ENCODE data around the gene SEC14L1. TPM values are rescaled to one million over a fixed set of nuclear protein-coding genes. Genes with fewer than 3 reads are reported as not detected.

SEC14L1 gene
- polyA plus RNA-seq, 1 experiment: 25.2 TPM

DNA sequence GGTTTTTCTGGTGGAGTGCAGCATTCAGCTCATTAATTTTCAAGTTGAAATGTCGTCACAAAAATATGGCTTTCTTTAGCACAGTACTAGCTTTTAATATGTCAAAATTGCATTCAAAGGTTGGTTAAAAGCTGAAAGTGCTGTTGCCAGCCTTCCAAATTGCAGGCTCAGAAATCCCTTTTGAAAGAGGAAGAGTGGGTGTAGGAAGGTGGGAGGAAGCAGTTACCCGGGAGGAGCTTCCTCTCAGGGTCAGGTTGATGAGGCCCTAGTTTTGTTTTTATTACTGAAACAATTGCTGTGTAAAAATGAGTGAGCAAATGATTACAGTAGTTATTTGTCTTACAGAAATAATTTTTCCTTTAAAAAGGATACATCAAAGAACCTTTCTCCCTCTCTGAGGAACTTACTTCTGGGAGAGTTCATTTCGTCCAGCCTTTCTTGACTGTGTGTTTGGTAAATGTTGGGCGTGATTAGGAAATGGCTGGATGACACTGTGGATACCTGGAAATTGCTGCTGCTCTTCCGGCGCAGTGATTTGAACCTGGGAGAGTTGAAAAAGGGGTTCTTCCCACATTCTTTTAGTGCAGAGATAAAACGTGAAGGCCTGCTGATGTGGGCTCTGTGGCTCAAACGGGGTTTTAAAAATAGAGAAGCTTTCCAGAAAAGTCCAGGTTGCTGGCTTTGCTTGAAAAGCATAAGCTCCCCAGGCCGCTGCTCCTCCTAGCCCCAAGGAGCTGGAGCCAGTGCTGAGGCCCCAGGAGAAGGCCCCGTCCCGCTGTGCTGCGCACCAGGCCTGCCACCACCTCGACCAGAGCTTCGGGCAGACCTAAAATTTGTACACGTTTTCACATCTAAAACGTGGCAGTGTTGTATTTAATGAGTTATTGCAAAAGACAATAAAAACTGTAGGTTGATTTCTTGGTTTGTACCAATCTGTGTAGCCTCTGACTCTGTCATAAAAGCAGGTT lies 41.7 kb downstream of the SEC14L1 start:
- H3K4me3 ChIP-seq (ENCODE audit: low read depth, low read length): no peak overlapping the region
- ChIA-PET CTCF (interaction anchor here (1.0 to 1.8 kb wide), 6 partner anchors 10 to 94 kb away, joined by 3 to 5 read pairs (median 4); no protein-coding TSS in a partner anchor), POLR2A (no interaction called here)
- DNase-seq (ENCODE audit: low read depth): no peak
- TF ChIP-seq, protein P1, sequence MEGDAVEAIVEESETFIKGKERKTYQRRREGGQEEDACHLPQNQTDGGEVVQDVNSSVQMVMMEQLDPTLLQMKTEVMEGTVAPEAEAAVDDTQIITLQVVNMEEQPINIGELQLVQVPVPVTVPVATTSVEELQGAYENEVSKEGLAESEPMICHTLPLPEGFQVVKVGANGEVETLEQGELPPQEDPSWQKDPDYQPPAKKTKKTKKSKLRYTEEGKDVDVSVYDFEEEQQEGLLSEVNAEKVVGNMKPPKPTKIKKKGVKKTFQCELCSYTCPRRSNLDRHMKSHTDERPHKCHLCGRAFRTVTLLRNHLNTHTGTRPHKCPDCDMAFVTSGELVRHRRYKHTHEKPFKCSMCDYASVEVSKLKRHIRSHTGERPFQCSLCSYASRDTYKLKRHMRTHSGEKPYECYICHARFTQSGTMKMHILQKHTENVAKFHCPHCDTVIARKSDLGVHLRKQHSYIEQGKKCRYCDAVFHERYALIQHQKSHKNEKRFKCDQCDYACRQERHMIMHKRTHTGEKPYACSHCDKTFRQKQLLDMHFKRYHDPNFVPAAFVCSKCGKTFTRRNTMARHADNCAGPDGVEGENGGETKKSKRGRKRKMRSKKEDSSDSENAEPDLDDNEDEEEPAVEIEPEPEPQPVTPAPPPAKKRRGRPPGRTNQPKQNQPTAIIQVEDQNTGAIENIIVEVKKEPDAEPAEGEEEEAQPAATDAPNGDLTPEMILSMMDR (IDR thresholded peaks at IDR 0.05; ENCODE audit: insufficient read depth, low read depth, low read length): no peak
- H3K27me3 ChIP-seq (ENCODE audit: control insufficient read depth, insufficient read depth, low read length): no peaks in the 10 kb centered on the region
- no peaks in the 10 kb centered on the region for H3K36me3 ChIP-seq (ENCODE audit: control insufficient read depth, insufficient read depth, low read length)

DNA sequence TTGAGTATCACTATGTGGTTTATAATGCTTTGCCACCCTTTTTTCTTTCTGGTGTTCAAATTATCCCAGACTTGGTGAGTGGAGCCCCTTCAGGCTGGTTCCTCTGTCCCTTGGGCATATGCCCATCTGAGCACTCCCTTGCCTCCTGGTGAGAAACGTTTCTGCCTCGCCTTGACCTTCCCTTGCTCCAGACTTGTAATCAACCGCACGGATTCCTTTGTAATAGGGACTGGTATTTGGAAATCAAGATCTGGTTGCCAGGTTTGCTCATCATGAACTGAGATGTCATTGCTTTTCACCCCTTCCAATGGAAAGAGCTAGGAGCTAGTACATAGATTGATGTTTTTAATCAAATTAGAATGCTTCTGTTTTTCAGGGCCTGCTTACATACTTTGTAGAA lies 43.7 kb downstream of the SEC14L1 start:
- CTCF ChIA-PET: no interaction called here
- TF ChIP-seq, protein P1 (IDR thresholded peaks at IDR 0.05; ENCODE audit: insufficient read depth, low read depth, low read length): no peak
- Histone ChIP-seq H3K27me3 (ENCODE audit: control insufficient read depth, insufficient read depth, low read length) (no peaks in the 10 kb centered on the region), H3K36me3 (ENCODE audit: control insufficient read depth, insufficient read depth, low read length) (no peaks in the 10 kb centered on the region), H3K4me3 (ENCODE audit: low read depth, low read length) (no peak overlapping the region)
- no peak for DNase-seq (ENCODE audit: low read depth)
- POLR2A ChIA-PET: no interaction called here

DNA sequence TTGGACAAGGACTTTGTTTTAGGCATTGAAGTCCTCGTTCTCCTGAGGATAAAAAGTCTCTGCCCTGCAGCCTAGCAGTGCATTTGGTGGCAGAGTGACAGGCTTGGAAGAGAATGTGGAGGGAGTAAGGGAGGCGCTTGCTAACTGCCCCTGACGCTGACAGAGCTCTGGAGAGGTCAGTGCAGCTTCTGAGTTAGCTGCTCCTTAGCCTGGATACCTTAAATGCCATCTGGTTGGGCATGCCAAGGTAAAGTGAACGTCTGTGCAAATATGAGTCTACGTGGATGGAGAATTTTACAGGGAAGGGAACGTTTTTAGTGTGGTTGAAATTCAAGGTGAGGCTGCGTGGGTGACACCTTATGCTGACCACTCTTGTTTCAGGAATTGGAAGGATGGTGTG lies 44.4 kb downstream of the SEC14L1 start:
- DNase-seq (ENCODE audit: low read depth): no peak
- TF ChIP-seq, protein P1 (IDR thresholded peaks at IDR 0.05; ENCODE audit: insufficient read depth, low read depth, low read length): no peak
- POLR2A ChIA-PET: no interaction called here
- Histone ChIP-seq H3K36me3 (ENCODE audit: control insufficient read depth, insufficient read depth, low read length) (no peaks in the 10 kb centered on the region), H3K4me3 (ENCODE audit: low read depth, low read length) (no peak overlapping the region), H3K27me3 (ENCODE audit: control insufficient read depth, insufficient read depth, low read length) (no peaks in the 10 kb centered on the region)
- CTCF ChIA-PET: interaction anchor here (1.3 kb wide), 1 partner anchor 30 kb away, joined by 3 read pairs; no protein-coding TSS in a partner anchor

DNA sequence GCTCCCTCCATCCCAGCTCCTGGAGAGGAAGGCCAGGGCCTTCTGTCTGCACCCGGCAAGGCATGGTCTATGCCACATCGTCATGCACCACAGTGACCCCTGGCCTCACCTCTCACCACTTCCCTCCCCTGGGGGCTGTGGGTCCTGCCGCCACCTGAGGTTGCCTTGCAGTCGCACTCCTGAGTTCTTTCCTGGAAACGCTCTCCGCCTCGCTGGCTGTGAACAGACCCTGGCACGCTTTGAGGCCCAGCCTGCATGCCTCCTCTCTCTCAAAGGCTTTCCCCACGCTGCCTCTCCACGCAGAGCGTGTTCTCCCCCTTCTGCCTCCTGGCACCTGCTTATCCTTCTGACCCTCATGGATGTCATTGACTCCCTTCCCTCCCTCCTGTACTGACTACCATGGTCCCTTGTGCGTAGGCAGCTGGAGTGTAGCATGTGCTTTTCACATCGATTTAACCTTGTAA lies 45.4 kb downstream of the SEC14L1 start:
- ChIA-PET CTCF (interaction anchor here (1.3 kb wide), 1 partner anchor 29 kb away, joined by 3 read pairs; no protein-coding TSS in a partner anchor), POLR2A (no interaction called here)
- no peak overlapping the region for H3K4me3 ChIP-seq (ENCODE audit: low read depth, low read length)
- H3K36me3 ChIP-seq (ENCODE audit: control insufficient read depth, insufficient read depth, low read length): no peaks in the 10 kb centered on the region
- no peak for DNase-seq (ENCODE audit: low read depth)
- TF ChIP-seq, protein P1 (IDR thresholded peaks at IDR 0.05; ENCODE audit: insufficient read depth, low read depth, low read length): no peak
- H3K27me3 ChIP-seq (ENCODE audit: control insufficient read depth, insufficient read depth, low read length): no peaks in the 10 kb centered on the region
